H1 (cell line): Measurements from ENCODE around the gene CCDC71L. TPM values are rescaled to one million over a fixed set of nuclear protein-coding genes. Genes with fewer than 3 reads are reported as not detected.

Source experiments
- CTCF ChIA-PET: fragments of 300-600 bp; sonication (Branson Sonifier 250); formaldehyde crosslinking; loops from one replicate; lab custom pipeline; 2021; ENCODE audit not compliant: partially characterized antibody; lab: Charles Lee
- POLR2A ChIA-PET: fragments of 300-600 bp; sonication (Branson Sonifier 250); formaldehyde crosslinking; loops from one replicate; lab custom pipeline; 2021; ENCODE audit warnings: inconsistent platforms; ENCODE audit not compliant: partially characterized antibody; lab: Charles Lee
- DNase-seq, 2 experiments: peaks; one replicate each; pipeline versions ENCODE4 v3.0.0 to v3.0.0-alpha.2; 2010 to 2022; ENCODE audit warnings: low spot score in 2 of 2, low read depth in 1 of 2, mixed read lengths in 1 of 2
- FAIRE-seq: peaks from 2 replicates; lab custom pipeline; 2011; peaks lifted over from hg19 to GRCh38; lab: Jason Lieb, UNC
- H2AFZ ChIP-seq: 2 replicates; pipeline ENCODE4 v1.8.1; 2012; ENCODE audit warnings: low read length, inconsistent platforms
- H2AK5ac ChIP-seq: 2 replicates; pipeline ENCODE4 v1.6.1; 2013; ENCODE audit warnings: low read depth, low read length
- H2BK120ac ChIP-seq: replicated peaks from 2 replicates; pipeline ENCODE3; 2013; ENCODE audit warnings: low read depth, low read length, inconsistent platforms
- H2BK12ac ChIP-seq: 2 replicates; pipeline ENCODE4 v1.6.1; 2013; ENCODE audit warnings: low read depth, low read length
- H2BK15ac ChIP-seq: 2 replicates; pipeline ENCODE4 v1.6.1; 2013; ENCODE audit warnings: low read length
- H2BK20ac ChIP-seq: 2 replicates; pipeline ENCODE4 v1.6.1; 2013; ENCODE audit warnings: low read length
- H2BK5ac ChIP-seq: 2 replicates; pipeline ENCODE4 v1.6.1; 2013; ENCODE audit warnings: low read depth, low read length
- H3K14ac ChIP-seq: 2 replicates; pipeline ENCODE4 v1.6.1; 2013; ENCODE audit warnings: inconsistent platforms; ENCODE audit not compliant: insufficient read length
- H3K18ac ChIP-seq: 2 replicates; pipeline ENCODE4 v1.6.1; 2013; ENCODE audit warnings: low read length; ENCODE audit errors: extremely low read depth
- H3K23ac ChIP-seq: 2 replicates; pipeline ENCODE4 v1.6.1; 2013; ENCODE audit warnings: inconsistent platforms; ENCODE audit not compliant: insufficient read length
- H3K23me2 ChIP-seq: 2 replicates; pipeline ENCODE4 v1.6.1; 2013; ENCODE audit warnings: low read depth, low read length
- H3K27ac ChIP-seq: 2 replicates; pipeline ENCODE4 v1.6.1; 2011; ENCODE audit warnings: low read depth, low read length, inconsistent platforms
- H3K27me3 ChIP-seq, 4 experiments: replicated peaks in 1 of 4; 1 replicate in 1 of 4; 2 replicates in 3 of 4; pipeline versions ENCODE4 v1.6.1 to v1.8.1; 2011 to 2013; ENCODE audit warnings: low read length in 3 of 4, mild to moderate bottlenecking in 3 of 4, inconsistent platforms in 2 of 4, mixed read lengths in 2 of 4, moderate library complexity in 1 of 4; ENCODE audit not compliant: control insufficient read depth in 3 of 4, insufficient read depth in 3 of 4; ENCODE audit errors: extremely low read depth in 1 of 4
- H3K36me3 ChIP-seq, 4 experiments: 2 replicates each; pipeline versions ENCODE4 v1.6.1 to v1.8.1; 2011 to 2013; ENCODE audit warnings: mild to moderate bottlenecking in 4 of 4, low read length in 3 of 4, moderate library complexity in 2 of 4, control low read depth in 1 of 4, inconsistent platforms in 1 of 4; ENCODE audit not compliant: insufficient read depth in 4 of 4, control insufficient read depth in 2 of 4
- H3K4ac ChIP-seq: replicated peaks from 2 replicates; pipeline ENCODE3; 2013; ENCODE audit warnings: low read length, low read depth, mixed read lengths, inconsistent platforms; ENCODE audit not compliant: insufficient read length
- H3K4me1 ChIP-seq, 4 experiments: replicated peaks in 1 of 4; 1 replicate in 1 of 4; 2 replicates in 3 of 4; pipeline versions ENCODE4 v1.6.1 to v1.8.1; 2011 to 2013; ENCODE audit warnings: low read length in 3 of 4, inconsistent platforms in 2 of 4, mixed read lengths in 1 of 4; ENCODE audit not compliant: insufficient read depth in 4 of 4, control insufficient read depth in 3 of 4
- H3K4me2 ChIP-seq, 2 experiments: 2 replicates each; pipeline versions ENCODE4 v1.6.1 to v1.8.1; 2011 to 2013; ENCODE audit warnings: low read depth in 2 of 2, low read length in 2 of 2, control low read depth in 1 of 2, inconsistent platforms in 1 of 2, mild to moderate bottlenecking in 1 of 2; ENCODE audit not compliant: insufficient read depth in 1 of 2
- H3K4me3 ChIP-seq, 4 experiments: fragments of 200-600, 300-600 bp in 1 of 4; sonication (generic), shearing (Covaris generic), sonication (Bioruptor Twin) in 1 of 4; 2 replicates each; pipeline versions ENCODE4 v1.5.1 to v1.8.1; 2011 to 2016; ENCODE audit warnings: low read length in 4 of 4, low read depth in 3 of 4, control low read depth in 2 of 4, inconsistent platforms in 2 of 4, mild to moderate bottlenecking in 2 of 4, mixed read lengths in 1 of 4, moderate library complexity in 1 of 4; ENCODE audit not compliant: insufficient read depth in 2 of 4; ENCODE audit errors: extremely low read depth in 1 of 4
- H3K56ac ChIP-seq: replicated peaks from 2 replicates; pipeline ENCODE3; 2013; ENCODE audit warnings: low read depth, mild to moderate bottlenecking, mixed read lengths, low read length, inconsistent platforms; ENCODE audit not compliant: insufficient read length
- H3K79me1 ChIP-seq: 2 replicates; pipeline ENCODE4 v1.6.1; 2013; ENCODE audit warnings: low read depth, low read length, control low read depth
- H3K79me2 ChIP-seq, 2 experiments: 2 replicates each; pipeline versions ENCODE4 v1.6.1 to v1.8.1; 2012 to 2013; ENCODE audit warnings: low read length in 2 of 2, mild to moderate bottlenecking in 2 of 2, inconsistent platforms in 1 of 2; ENCODE audit not compliant: insufficient read depth in 2 of 2, control insufficient read depth in 1 of 2
- H3K9ac ChIP-seq, 4 experiments: replicated peaks in 1 of 4; 1 replicate in 1 of 4; 2 replicates in 3 of 4; pipeline versions ENCODE4 v1.6.1 to v1.8.1; 2011 to 2013; ENCODE audit warnings: low read depth in 3 of 4, low read length in 3 of 4, control low read depth in 2 of 4, mild to moderate bottlenecking in 2 of 4, moderate library complexity in 2 of 4, inconsistent platforms in 1 of 4; ENCODE audit errors: extremely low read depth in 1 of 4
- H3K9me3 ChIP-seq, 2 experiments: 2 replicates each; pipeline versions ENCODE4 v1.6.1 to v1.8.1; 2012 to 2013; ENCODE audit warnings: mild to moderate bottlenecking in 2 of 2, moderate library complexity in 2 of 2, control low read depth in 1 of 2, inconsistent platforms in 1 of 2, low read depth in 1 of 2, low read length in 1 of 2, mixed read lengths in 1 of 2; ENCODE audit not compliant: insufficient read depth in 2 of 2
- H4K20me1 ChIP-seq, 2 experiments: replicated peaks in 1 of 2; 2 replicates each; pipeline versions ENCODE3 to v1.8.1; 2011 to 2013; ENCODE audit warnings: inconsistent platforms in 2 of 2, low read length in 2 of 2, mild to moderate bottlenecking in 1 of 2; ENCODE audit not compliant: insufficient read depth in 2 of 2, control insufficient read depth in 1 of 2
- H4K5ac ChIP-seq: 2 replicates; pipeline ENCODE4 v1.6.1; 2013; ENCODE audit warnings: low read length, low read depth, mixed read lengths, inconsistent platforms; ENCODE audit not compliant: insufficient read length
- H4K8ac ChIP-seq: 2 replicates; pipeline ENCODE4 v1.8.0; 2013; ENCODE audit warnings: mild to moderate bottlenecking, moderate library complexity, low read length, inconsistent platforms; ENCODE audit not compliant: insufficient read depth; ENCODE audit errors: extremely low read depth
- H4K91ac ChIP-seq: replicated peaks from 2 replicates; pipeline ENCODE3; 2013; ENCODE audit warnings: low read length, mixed read lengths, inconsistent platforms; ENCODE audit not compliant: insufficient read length
- CHD1 ChIP-seq: IDR thresholded peaks from 2 replicates; pipeline ENCODE4 v1.6.1; 2012; ENCODE audit warnings: low read depth, low read length, improper control_type of control experiment
- MAX ChIP-seq: IDR thresholded peaks from 2 replicates; pipeline ENCODE4 v1.6.1; 2012; ENCODE audit warnings: inconsistent platforms
- NRF1 ChIP-seq: IDR thresholded peaks from 2 replicates; pipeline ENCODE4 v1.6.1; 2011; ENCODE audit warnings: mild to moderate bottlenecking, low read depth, low read length, improper control_type of control experiment
- PHF8 ChIP-seq: fragments of 200-600 bp; sonication (generic); conservative IDR thresholded peaks from 2 replicates; pipeline ENCODE4 v1.7.1; 2012; ENCODE audit warnings: low read depth, mild to moderate bottlenecking, inconsistent platforms, low read length, moderate library complexity
- POU5F1 ChIP-seq: IDR thresholded peaks from 2 replicates; pipeline ENCODE4 v1.6.1; 2011; ENCODE audit warnings: low read depth, mild to moderate bottlenecking, low read length, moderate library complexity
- SIRT6 ChIP-seq: IDR thresholded peaks from one replicate; pipeline ENCODE4 v1.7.1; 2012; ENCODE audit warnings: low read length, inconsistent platforms
- ZNF274 ChIP-seq: IDR thresholded peaks from 2 replicates; pipeline ENCODE4 v1.7.0; 2012; ENCODE audit warnings: low read length, borderline replicate concordance; ENCODE audit errors: extremely low read depth
- WGBS, 2 experiments: shearing (Covaris generic) in 1 of 2; methylation state at CpG; one replicate each; pipeline versions ENCODE4 v1.1.6 to v1.1.7; 2013 to 2015; ENCODE audit warnings: low lambda C conversion rate in 2 of 2, mixed read lengths in 2 of 2, inconsistent platforms in 1 of 2, low coverage in 1 of 2, missing lambda C conversion rate in 1 of 2; ENCODE audit not compliant: insufficient replicate concordance in 2 of 2, insufficient coverage in 1 of 2, insufficient read length in 1 of 2; ENCODE audit errors: extremely low coverage in 1 of 2, missing lambda C conversion rate in 1 of 2; 5-methylcytosine and 5-hydroxymethylcytosine counted together
- polyA plus RNA-seq, 7 experiments: library from polyadenylated mRNA; depleted of rRNA in 3 of 7; stranded (reverse) in 5 of 7; unstranded in 2 of 7; fragments of >200 nt in 5 of 7; fragments of 200-250 nt in 2 of 7; gene quantifications; 1 replicate in 5 of 7; 2 replicates in 1 of 7; 4 replicates in 1 of 7; pipeline versions ENCODE4 v1.2.1 to v1.2.3, GENCODE V29; 2011 to 2013; ENCODE audit warnings: missing spikeins in 2 of 7, mixed read lengths in 2 of 7
- total RNA-seq: library from RNA; stranded (reverse); fragmentation: NEBNext Ultra II Directional; extraction: Animal tissue kit (Norgen Biotek cat#: 25700); gene quantifications from 2 replicates; pipeline ENCODE4 v1.2.1, GENCODE V29; 2021
- TF ChIP-seq, protein P1 (sequence below): IDR thresholded peaks from 2 replicates; pipeline ENCODE4 v1.6.1; 2011; ENCODE audit warnings: low read depth, mild to moderate bottlenecking, low read length; ENCODE audit not compliant: insufficient read depth
- TF ChIP-seq, protein P2 (sequence below): IDR thresholded peaks from 2 replicates; pipeline ENCODE4 v1.6.1; 2012; ENCODE audit warnings: low read length, inconsistent platforms

Gene CCDC71L
- total and polyA plus RNA-seq, 2 of the 8 experiments (the other 6 are each of a cell fraction or from before 2014, with no cell fraction given) = 12.5 to 16.7 TPM

GRCh38 chr7:106629516-106629915, 31.4 kb downstream of the CCDC71L start:
- Histone ChIP-seq H3K23ac (no peak overlapping the region), H4K91ac (no peak overlapping the region), H2BK15ac (no peak overlapping the region), H3K4me2 (no peak overlapping the region), H3K4me1 (peaks cover 0 to 2% (median under 1%) of the 10 kb centered on the region in 4 experiments; a peak in 1 of 7 replicates), H2BK120ac (no peak overlapping the region), H3K18ac (no peak overlapping the region), H2AFZ (no peak overlapping the region), H3K4me3 (no peak overlapping the region), H4K20me1 (no peaks in the 10 kb centered on the region), H3K23me2 (peaks cover 14% of the 10 kb centered on the region; the same call in 1 of the 2 replicates), H3K79me2 (no peaks in the 10 kb centered on the region), H3K9ac (no peak overlapping the region), H3K79me1 (no peaks in the 10 kb centered on the region), H3K56ac (no peak overlapping the region), H2BK12ac (no peak overlapping the region), H3K14ac (no peak overlapping the region), H4K5ac (no peak overlapping the region), H2BK20ac (no peak overlapping the region), H2AK5ac (no peak overlapping the region), H3K9me3 (peaks cover 0 to 5% of the 10 kb centered on the region in 2 experiments; a peak in 2 of 4 replicates), H2BK5ac (no peak overlapping the region), H3K27me3 (peaks cover 0 to 2% (median 0%) of the 10 kb centered on the region in 4 experiments; a peak in 1 of 7 replicates), H3K36me3 (no peaks in the 10 kb centered on the region), H4K8ac (no peak overlapping the region), H3K27ac (no peak overlapping the region), H3K4ac (no peak overlapping the region)
- DNase-seq (no peak), FAIRE-seq (no peak)
- 92% methylated on average over 2 of the region's 2 CpGs; no CpG with 5 or more reads in 1 of the 2 experiments for WGBS, 2 experiments
- ChIA-PET POLR2A (no interaction called here), CTCF (interaction anchor here (1.0 kb wide), 1 partner anchor 107 kb away, joined by 3 read pairs; no protein-coding TSS in a partner anchor)
- TF ChIP-seq, protein P1, sequence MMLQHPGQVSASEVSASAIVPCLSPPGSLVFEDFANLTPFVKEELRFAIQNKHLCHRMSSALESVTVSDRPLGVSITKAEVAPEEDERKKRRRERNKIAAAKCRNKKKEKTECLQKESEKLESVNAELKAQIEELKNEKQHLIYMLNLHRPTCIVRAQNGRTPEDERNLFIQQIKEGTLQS = no peak
- no peak for TF ChIP-seq NRF1
- no peak for TF ChIP-seq SIRT6
- no peak for TF ChIP-seq PHF8
- TF ChIP-seq, protein P2, sequence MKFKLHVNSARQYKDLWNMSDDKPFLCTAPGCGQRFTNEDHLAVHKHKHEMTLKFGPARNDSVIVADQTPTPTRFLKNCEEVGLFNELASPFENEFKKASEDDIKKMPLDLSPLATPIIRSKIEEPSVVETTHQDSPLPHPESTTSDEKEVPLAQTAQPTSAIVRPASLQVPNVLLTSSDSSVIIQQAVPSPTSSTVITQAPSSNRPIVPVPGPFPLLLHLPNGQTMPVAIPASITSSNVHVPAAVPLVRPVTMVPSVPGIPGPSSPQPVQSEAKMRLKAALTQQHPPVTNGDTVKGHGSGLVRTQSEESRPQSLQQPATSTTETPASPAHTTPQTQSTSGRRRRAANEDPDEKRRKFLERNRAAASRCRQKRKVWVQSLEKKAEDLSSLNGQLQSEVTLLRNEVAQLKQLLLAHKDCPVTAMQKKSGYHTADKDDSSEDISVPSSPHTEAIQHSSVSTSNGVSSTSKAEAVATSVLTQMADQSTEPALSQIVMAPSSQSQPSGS = no peak
- TF ChIP-seq MAX = no peak
- no peak for TF ChIP-seq CHD1
- no peak for TF ChIP-seq ZNF274
- TF ChIP-seq POU5F1 = no peak
